Gastrocnemius medialis (tissue), 4 donors: ENCODE measurements around the gene PAOX.

Experiments
- POLR2A ChIP-seq, 2 donors: fragments of 450-650 bp; IDR thresholded peaks; one replicate each; pipeline ENCODE4 v1.6.1; 2017; ENCODE audit warnings: antibody characterized with exemption in 2 of 2, mild to moderate bottlenecking in 2 of 2, moderate library complexity in 2 of 2
- TF ChIP-seq, protein P1 (sequence below), 5 experiments: fragments of 450-650 bp in 3 of 5; fragments of 200-600 bp in 2 of 5; sonication (generic) in 2 of 5; IDR thresholded peaks in 4 of 5; conservative IDR thresholded peaks in 1 of 5; 1 replicate in 4 of 5; 2 replicates in 1 of 5; pipeline ENCODE4 v1.5.1; 2016 to 2019; ENCODE audit warnings: antibody characterized with exemption in 5 of 5, mild to moderate bottlenecking in 3 of 5, moderate library complexity in 3 of 5

DNA sequence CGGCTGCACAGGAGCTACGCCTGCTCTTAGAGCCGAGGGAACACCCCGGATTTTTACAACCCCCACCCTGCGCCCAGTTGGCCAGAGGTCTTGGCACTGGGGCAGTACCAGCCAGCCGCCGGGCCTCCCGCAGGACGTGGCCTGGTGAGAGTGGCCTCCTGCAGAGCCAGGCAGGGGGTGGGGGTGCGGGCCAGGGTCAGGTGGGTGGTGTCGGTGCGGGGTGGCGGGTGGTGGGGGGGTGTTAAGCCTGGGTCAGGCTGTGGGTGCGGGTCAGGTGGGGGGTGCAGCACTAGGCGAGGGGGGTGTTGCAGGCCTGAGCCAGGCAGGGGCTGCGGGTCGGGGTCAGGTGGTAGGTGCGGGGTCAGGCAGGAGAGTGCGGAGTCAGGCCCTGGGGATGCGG lies 6.6 kb upstream of the PAOX start:
- TF ChIP-seq, protein P1, sequence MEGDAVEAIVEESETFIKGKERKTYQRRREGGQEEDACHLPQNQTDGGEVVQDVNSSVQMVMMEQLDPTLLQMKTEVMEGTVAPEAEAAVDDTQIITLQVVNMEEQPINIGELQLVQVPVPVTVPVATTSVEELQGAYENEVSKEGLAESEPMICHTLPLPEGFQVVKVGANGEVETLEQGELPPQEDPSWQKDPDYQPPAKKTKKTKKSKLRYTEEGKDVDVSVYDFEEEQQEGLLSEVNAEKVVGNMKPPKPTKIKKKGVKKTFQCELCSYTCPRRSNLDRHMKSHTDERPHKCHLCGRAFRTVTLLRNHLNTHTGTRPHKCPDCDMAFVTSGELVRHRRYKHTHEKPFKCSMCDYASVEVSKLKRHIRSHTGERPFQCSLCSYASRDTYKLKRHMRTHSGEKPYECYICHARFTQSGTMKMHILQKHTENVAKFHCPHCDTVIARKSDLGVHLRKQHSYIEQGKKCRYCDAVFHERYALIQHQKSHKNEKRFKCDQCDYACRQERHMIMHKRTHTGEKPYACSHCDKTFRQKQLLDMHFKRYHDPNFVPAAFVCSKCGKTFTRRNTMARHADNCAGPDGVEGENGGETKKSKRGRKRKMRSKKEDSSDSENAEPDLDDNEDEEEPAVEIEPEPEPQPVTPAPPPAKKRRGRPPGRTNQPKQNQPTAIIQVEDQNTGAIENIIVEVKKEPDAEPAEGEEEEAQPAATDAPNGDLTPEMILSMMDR (IDR thresholded peaks at IDR 0.05 in 4 of 5, conservative IDR thresholded peaks at IDR 0.05 in 1 of 5), result no peak
- TF ChIP-seq POLR2A (IDR thresholded peaks at IDR 0.05), result no peak
